Measurements from ENCODE around the gene MEGF11.

Gene MEGF11

DNA sequence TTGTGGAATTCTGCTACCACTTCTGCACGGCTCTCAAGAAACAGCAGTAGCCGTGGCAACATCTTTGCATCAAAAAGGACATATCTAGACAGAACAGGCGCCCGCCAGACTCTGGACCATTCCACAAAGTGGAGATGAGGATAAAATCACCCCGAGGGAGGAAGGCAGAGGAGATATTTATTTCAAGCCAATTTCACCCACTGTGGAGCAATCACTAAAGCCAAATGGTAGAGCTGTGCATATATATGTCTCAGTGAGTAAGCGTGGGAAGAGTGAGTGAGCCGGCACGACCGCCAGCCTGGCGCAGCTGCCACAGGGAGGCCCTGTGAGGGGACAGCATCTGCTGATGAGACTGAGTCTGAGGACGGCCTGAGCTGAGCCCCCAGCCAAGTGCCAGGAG is 111.3 kb downstream of the MEGF11 start:
- no peak for DNase-seq (ENCODE audit: low read depth, low spot score)

DNA sequence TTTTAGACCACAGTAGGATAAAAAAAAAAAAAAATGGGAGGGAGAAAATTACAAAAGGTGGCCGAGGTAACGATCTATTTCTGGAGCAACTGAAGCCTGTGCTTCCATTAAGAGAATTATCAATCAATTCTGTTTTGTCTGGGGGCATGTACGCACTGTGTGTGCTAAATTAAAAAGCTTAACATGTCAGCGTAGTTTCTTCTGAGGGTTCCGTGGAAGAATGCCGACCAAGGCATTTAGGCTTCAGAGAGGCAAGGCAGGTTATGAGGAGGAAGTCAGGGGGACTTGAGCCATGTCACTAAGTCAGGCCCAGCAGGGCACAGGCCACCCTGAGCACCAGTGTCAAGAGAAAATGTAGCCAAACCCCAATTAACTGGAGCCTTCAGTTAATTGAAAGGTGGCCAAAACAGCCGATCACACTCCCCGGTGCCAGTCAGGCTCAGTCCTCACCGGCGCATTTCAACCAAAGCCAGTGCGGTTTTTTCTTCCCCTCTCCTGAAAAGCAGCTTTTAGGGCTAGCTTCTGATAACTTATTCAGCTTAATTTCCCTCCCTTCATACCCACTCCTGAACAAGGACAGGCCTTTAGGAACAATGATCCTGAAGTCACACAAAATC is 113.9 kb downstream of the MEGF11 start:
- DNase-seq (ENCODE audit: low read depth, low spot score) = no peak

GRCh38 chr15:66138892-66139590 is 114.5 kb downstream of the MEGF11 start:
- no peak for DNase-seq (ENCODE audit: low read depth, low spot score)

DNA sequence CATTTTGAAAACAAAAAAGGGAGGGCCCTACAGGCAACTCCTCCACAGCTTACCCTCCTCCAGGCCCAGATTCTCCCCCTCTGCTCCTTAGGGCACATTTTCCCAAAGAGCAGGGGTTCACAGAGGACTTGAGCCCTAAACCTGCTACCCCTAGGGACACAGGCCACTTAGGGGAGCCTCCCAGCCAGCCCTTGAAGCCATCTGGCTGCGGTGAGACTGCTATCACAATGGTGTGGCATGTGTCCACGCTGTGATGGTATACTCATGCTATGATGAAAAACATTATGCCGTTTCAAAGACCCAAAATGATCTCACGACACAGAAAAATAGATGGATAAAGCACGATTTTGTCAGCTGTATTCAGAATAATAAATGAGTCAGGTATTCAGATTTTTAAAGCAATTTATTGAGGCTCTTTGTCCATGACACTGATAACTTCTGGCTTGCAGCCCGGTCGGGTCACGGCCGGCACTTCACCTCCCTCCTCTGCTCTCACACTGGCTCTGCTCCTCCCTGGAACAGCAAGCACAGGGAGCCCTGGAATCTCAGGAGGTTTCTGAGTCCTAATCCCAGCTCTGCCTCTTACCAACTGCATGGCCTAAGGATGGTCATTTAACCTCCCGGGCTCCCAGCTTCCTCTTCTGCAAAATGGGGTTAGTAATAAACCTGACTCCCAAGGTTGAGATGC is 115.3 kb downstream of the MEGF11 start:
- DNase-seq (ENCODE audit: low read depth, low spot score) = no peak

DNA sequence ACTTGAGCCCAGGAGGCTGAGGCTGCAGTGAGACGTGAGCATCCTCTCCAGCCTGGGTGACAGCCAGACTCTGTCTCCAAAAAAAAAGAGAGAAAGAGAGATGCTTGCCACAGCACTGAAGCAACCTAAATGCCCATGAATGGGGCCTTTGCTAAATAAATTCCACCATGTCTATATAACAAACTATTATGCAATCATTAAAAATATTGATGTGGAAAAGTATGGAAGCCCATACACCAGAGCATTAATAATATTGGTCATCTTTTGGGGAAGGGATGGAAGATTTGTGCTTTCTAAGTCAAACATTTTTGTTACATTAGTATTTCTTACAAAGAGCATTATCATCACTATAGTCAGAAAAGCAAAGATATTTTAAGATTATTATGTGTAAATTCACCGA is 116.6 kb downstream of the MEGF11 start:
- no peak for DNase-seq (ENCODE audit: low read depth, low spot score)

- no peak for DNase-seq (ENCODE audit: low read depth, low spot score)
These were observed 117.9 kb downstream of the MEGF11 start for GRCh38 chr15:66135664-66136063.

DNA sequence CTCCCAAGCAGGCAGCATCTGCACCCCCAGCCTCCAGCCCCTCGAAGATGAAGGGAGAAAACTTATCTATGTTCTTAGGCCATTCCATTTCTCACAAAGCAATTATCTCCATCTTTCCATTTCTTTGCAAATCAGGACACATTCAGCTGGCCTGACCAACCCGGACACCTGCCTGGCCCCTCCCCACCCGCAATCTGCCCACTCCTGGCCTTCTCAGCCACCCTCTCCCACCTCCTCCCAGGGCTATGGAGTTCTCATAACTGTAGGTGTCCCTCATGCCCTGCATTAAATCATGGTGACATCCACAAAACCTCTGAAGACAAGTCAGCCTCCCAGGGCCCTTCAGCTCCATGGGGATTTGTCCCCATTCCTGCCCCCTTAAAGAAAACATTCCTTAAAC is 119.3 kb downstream of the MEGF11 start:
- no peak for DNase-seq (ENCODE audit: low read depth, low spot score)

DNA sequence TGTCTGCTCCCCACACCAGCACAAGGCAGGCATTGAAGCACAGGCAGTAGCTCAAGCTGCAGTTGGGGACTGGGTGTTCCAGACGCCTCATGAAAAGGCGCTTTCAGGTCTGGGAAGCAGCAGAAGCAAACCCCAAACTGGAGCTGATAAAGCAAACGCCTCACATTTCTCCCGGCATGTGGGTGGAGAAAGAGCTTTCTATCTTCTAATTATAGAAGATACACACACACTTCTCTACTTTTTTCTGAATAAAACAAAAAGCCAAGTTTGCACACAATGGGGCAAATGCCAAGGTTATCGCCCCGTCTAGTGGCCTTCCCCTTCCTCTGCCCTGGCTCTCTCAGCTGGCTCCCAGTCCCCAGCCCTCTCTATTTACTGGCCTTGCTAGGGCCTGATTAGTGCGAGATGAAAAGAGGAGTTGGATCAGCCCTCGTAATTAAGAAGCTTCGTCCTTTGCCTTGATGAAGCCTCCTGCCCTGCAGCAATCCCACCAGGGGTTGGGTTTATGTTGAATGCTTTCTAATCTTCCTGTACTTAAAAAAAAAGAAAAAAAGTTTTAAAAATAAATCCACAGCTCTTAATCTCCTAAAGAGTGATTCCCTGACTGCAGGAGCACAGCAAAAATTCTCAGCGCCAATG is 120.2 kb downstream of the MEGF11 start:
- no peak for DNase-seq (ENCODE audit: low read depth, low spot score)

GRCh38 chr15:66132251-66132816 is 121.2 kb downstream of the MEGF11 start:
- DNase-seq (ENCODE audit: low read depth, low spot score) = no peak

GRCh38 chr15:66131831-66132230 is 121.7 kb downstream of the MEGF11 start:
- DNase-seq (ENCODE audit: low read depth, low spot score) = no peak

- DNase-seq (ENCODE audit: low read depth, low spot score) = no peak
These were observed 122.3 kb downstream of the MEGF11 start for GRCh38 chr15:66131200-66131599.

GRCh38 chr15:66130496-66131034 is 123.0 kb downstream of the MEGF11 start:
- no peak for DNase-seq (ENCODE audit: low read depth, low spot score)

GRCh38 chr15:66129586-66129985 is 124.0 kb downstream of the MEGF11 start:
- no peak for DNase-seq (ENCODE audit: low read depth, low spot score)

GRCh38 chr15:66128116-66128680 is 125.4 kb downstream of the MEGF11 start:
- DNase-seq (ENCODE audit: low read depth, low spot score) = no peak

DNA sequence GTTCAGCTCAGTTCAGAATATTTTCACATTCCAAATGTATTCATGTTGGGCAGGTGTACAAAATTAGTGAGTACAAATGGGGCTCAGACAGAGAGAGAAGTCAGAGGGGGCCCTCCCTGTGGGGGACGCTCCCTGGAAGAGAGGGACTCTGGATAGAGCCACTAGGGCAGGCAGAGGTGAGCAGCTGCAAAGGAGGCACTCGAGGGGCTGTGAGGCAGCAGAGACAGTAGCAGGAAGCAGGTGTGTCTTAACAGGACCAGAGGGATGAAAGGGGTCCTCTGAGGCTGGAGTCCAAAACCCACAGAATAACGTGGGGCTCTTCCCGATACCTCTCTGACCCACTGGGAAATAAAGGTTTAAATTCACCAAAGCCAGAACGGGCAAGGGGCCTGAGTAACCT is 127.1 kb downstream of the MEGF11 start:
- no peak for DNase-seq (ENCODE audit: low read depth, low spot score)

- DNase-seq (ENCODE audit: low read depth, low spot score) = no peak
These were observed 127.5 kb downstream of the MEGF11 start for GRCh38 chr15:66126031-66126441.

DNA sequence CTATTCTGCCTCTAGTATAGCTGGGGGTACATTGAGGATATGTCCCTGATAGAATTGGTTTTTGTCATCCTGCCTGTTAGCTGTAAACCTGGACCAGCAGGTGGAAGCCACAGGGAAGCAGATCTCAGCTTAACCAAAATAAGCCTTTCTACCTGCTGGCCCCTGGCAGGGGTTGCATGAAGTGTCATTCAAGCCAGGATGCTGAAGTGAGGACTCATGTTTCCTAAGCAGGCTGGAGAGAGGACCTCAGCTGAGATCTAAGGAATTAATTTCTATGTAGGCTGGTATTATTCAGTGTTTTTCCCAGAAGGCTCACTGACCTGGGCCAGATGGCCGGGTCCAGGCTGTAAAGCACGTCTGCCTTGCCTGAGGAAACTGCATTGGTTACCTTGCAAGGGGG is 128.9 kb downstream of the MEGF11 start:
- DNase-seq (ENCODE audit: low read depth, low spot score) = no peak

GRCh38 chr15:66123799-66124198 is 129.8 kb downstream of the MEGF11 start:
- DNase-seq (ENCODE audit: low read depth, low spot score) = no peak

DNA sequence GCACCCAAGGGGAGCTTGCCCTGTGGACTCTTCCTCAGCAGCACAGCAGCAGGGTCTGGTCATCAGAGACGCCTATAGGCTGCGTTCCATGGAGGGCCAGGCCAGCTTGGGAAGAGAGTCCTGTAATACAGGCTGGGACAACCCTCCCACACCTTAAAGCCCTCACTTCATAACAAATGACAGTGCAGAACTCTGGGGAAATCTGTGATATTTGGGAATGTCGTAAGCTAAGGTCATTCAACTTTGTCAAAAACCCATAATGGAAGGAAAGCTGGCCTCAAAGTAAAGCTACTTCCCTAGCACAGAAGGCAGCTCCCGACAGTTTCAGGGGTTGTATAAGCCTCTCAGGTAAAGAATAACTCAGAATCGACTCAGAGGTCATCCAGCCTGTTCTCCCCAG is 133.1 kb downstream of the MEGF11 start:
- no peak for DNase-seq (ENCODE audit: low read depth, low spot score)

DNA sequence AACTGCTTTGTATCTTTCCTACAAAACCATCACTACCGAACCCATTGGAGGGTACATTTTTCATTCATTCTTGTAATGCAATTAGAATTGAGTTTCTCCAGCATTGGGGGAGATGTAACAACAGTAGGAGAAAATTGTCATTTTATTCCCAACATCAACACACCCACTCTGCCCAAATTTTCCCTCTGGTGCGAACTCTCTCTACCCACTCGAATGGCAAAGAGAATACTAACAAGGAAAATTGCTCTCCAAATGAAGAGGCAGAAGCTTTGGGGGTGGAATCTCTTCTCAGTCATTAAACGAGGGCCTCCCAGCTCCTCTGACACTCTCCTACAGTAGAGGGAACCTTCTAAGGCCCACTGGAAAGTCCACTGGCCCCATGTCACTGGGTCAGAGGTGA is 135.7 kb downstream of the MEGF11 start:
- DNase-seq (ENCODE audit: low read depth, low spot score) = no peak

DNA sequence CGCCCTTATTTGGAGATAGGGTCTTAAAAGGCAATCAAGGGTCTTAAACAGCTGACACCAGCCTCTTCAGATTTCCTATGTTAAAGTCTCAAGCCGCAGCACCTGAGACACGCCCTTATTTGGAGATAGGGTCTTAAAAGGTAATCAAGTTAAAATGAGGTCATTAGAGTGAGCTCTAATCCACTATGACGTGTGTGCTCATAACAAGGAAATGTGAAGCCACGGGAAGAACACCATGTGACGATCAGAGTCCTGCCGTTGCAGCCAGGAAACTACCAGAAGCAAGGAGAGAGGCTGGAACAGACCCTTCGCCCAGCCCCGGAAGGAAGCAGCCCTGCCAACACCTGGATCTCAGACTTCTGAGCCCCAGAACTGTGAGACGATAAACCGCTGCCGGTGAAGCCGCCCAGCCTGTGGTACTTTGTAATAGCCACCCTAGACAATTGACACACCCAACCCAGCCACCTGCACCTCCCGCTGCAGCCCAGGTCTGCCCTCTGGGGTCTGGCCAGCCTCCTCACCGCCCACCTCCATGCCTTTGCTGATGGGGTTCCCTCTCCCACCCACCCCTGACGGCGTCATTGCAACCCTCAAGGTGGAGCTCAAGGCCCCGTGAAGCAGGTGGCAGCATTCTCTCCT is 137.9 kb downstream of the MEGF11 start:
- no peak for DNase-seq (ENCODE audit: low read depth, low spot score)

All from iPS DF 19.7 (cell line).